ENCODE data around the gene SNAPC1.

SNAPC1 gene

DNA sequence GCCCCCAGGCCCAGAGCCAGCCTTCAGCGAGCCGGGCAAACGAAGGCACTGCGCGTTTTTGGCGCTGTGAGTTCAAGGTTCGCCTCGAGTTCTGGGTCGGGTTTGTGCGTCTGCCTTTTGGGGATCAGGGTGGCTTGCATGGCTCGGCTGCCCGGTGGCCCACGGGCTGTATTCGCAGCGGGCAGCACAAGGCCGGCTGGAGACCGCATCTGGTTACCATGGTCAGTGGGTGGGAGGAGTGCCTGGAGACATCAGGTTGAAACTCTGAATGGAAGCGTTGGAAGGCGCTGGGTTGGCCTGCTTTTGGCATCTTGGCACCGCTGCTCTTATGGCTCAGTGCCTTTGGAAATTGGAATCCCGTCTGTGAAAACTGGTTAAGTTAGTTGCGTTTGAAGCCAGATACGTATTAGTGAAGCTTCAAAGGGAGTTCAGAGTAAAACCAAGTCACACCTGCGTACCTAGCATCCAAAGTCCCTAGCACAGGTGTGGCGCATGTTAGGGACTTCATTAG, 50.9 kb downstream of the SNAPC1 start:
- TF ChIP-seq, protein P1, sequence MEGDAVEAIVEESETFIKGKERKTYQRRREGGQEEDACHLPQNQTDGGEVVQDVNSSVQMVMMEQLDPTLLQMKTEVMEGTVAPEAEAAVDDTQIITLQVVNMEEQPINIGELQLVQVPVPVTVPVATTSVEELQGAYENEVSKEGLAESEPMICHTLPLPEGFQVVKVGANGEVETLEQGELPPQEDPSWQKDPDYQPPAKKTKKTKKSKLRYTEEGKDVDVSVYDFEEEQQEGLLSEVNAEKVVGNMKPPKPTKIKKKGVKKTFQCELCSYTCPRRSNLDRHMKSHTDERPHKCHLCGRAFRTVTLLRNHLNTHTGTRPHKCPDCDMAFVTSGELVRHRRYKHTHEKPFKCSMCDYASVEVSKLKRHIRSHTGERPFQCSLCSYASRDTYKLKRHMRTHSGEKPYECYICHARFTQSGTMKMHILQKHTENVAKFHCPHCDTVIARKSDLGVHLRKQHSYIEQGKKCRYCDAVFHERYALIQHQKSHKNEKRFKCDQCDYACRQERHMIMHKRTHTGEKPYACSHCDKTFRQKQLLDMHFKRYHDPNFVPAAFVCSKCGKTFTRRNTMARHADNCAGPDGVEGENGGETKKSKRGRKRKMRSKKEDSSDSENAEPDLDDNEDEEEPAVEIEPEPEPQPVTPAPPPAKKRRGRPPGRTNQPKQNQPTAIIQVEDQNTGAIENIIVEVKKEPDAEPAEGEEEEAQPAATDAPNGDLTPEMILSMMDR (conservative IDR thresholded peaks at IDR 0.05), result no peak
- no peak overlapping the region; the same call in 1 of the 2 replicates for H3K27ac ChIP-seq

DNA sequence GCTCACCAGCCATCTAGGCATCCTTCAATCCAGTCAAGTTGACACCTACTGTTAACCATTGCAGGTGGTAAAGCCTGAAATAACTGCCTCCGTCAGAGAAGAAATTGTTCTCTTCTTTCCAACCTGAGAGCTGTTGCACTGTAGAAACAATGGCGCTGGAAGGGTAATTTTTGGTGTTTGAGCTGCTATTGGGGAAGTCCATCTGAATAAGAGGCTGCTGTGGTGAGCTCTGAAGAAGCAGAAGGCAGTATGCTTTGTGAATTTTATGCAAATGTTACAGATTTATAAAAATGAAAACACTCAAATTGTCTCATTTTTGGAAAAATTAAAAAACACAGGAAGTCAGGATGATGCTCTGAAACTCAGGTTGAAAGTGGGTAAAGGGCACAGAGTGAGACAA, 60.2 kb downstream of the SNAPC1 start:
- H3K27ac ChIP-seq, result no peak overlapping the region
- TF ChIP-seq, protein P1 (conservative IDR thresholded peaks at IDR 0.05), result no peak

DNA sequence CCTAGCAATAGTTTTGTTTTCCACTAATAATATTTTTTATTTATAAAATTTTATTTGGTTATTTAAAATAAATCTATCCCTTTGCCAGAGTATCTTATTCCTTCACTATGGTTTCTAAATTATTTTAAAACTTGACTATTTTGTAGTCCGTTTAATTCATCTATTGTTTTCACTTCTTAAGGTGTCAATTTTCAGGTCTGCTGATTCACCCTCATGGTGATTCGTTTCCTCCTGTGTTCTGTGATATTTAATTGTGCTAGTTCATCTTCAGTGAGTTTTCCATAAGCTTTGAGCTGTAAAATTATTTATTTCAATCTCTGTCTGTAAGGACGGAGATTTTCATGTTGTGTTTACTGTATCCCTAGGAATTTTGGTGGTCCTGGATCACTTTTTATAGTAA, 70.6 kb downstream of the SNAPC1 start:
- H3K27ac ChIP-seq, result no peak overlapping the region
- TF ChIP-seq, protein P1 (conservative IDR thresholded peaks at IDR 0.05), result no peak

DNA sequence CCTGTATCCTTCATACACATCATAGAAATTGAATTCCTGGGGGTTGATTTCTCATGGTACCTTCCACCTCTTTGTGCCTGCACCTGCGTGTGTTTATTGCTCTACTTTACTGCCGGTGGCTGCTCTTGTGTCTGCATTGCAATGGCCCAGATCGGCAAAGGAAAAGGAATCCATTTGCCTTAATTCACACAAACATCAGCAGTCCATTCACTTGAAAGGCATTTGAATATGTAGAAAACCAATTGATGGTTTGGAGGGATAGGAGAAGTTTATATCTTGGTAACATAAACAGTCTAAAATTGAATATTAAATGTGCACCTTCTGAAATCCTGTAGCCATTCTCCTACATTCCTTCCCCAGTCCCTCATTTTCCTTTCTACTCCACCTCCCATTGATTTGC, 74.0 kb downstream of the SNAPC1 start:
- H3K27ac ChIP-seq, result no peak overlapping the region
- TF ChIP-seq, protein P1 (conservative IDR thresholded peaks at IDR 0.05), result no peak

DNA sequence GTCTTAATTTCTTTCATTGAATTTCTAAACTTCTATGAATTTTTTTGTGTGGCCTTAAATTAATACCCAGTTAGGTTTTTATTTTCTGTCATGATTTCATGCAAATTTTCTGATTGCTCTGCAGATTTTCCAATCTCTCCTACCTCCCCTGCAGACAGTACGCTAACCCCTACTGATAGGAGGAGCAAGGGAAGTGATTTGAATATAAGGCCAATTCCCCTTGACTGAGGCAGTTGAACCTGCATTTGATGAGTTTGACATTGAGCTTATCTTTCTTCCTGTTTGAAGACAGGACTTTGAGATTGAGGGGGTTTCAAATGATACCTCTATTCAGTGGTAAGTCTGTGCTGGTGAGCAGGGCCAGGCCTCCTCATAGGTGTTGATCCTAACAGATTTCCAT, 74.6 kb downstream of the SNAPC1 start:
- TF ChIP-seq, protein P1 (conservative IDR thresholded peaks at IDR 0.05), result no peak
- no peak overlapping the region for H3K27ac ChIP-seq

DNA sequence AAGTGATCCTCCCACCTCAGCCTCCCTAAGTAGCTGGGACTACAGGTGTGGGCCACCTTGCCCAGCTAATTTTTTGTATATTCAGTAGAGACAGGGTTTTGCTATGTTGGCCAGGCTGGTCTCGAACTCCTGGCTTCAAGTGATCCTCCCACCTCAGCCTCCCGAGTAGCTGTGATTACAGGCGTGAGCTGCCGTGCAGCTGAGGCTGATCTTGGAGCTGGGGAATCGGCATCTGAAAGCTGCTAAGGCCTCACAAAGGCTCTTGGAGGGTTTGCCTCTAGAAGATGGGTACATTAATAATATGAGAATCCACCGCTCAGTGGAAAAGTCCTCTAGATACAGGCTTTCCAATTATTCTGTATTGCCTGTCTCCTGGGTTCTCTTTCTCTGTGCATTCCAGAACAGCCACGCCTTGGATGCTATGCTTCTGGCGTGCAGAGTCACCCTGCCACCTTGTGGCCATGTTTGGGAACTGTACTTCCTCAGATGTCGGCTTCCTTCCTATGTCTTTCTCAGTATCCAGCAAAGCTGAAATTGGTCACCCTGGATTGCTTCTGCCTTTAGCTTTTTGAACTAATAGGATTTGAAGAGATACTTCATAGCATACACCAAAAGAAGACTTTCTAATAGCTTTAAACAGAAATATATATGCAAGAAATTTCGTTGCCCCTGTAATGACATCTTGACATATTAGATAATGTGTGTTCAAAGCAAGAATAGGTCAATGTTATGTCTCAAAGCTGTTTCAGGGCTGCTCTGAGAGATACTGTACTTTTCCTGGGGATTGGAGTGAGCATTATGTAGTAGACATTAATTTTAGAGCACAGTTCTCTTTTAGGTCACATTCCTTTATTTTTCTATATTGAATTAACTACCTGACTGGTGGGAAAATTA, 75.4 kb downstream of the SNAPC1 start:
- TF ChIP-seq, protein P1 (conservative IDR thresholded peaks at IDR 0.05), result peak; percentile 95

DNA sequence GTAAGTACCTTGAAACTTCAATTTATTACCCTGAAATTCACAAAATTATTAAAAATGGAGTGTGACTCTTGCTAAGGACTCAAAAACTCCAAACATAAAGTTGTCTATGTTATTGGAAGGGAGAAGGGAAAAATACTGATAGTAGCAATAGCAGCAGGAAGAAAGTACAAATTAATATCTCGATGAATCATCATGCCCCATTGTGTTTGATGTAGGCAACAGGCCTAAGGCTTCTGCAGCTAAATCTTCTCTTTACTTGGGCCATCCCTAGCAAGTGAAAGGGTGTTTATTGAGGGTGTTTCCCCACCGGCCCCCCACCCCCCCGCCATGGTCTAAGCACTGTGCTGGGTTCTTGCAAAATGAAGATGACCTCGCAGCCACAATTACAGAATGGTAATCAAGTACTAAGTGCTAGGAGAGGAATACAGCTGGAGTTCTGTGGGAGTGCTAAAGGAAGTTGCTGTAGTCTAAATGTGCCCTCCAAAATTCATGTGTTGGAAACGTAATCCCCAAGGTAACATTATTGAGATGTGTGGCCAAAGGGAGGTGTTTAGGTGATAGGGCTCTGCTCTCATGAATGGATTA, 76.5 kb downstream of the SNAPC1 start:
- H3K27ac ChIP-seq, result no peak overlapping the region

More for the DNA sequence above, 75.4 kb downstream of the SNAPC1 start:
- H3K27ac ChIP-seq, result no peak overlapping the region

More for the DNA sequence above, 76.5 kb downstream of the SNAPC1 start:
- TF ChIP-seq, protein P1 (conservative IDR thresholded peaks at IDR 0.05), result no peak

All from VCaP (cell line).